Measurements from ENCODE around the gene ASGR1.

GRCh38 chr17:7218166-7218565, 39.0 kb upstream of the ASGR1 start:
- TF ChIP-seq CTCF (IDR thresholded peaks at IDR 0.05), result no peak
- no peak for TF ChIP-seq POLR2A (IDR thresholded peaks at IDR 0.05)

Data from testis (tissue), 2 donors.